Measurements from ENCODE around the gene HBG2. TPM values are rescaled to one million over a fixed set of nuclear protein-coding genes. Genes with fewer than 3 reads are reported as not detected.

Gene HBG2
- total and polyA plus RNA-seq, 10 of the 15 experiments (the other 5 are each of a cell fraction or from before 2014, with no cell fraction given) = 1.1 to 8.3 (median 2.9) TPM; not detected in 5

GRCh38 chr11:5231111-5231510, 23.5 kb downstream of the HBG2 start:
- 76% methylated on average over 2 of the region's 2 CpGs for WGBS (ENCODE audit: insufficient coverage, insufficient replicate concordance, low lambda C conversion rate, missing lambda C conversion rate)
- no peaks in the 10 kb centered on the region; the same call in 1 of the 2 replicates for H3K4me1 ChIP-seq (ENCODE audit: control insufficient read depth, insufficient read depth, low read length)
- no peak overlapping the region for H2AFZ ChIP-seq (ENCODE audit: control insufficient read depth, low read depth, low read length)
- intact Hi-C loops (cut with micrococcal nuclease; ENCODE audit: unreplicated experiment) = no loop called here
- ATAC-seq (no peak), FAIRE-seq (no peak), DNase-seq (ENCODE audit: low read depth, low spot score) (no peak)
- TF ChIP-seq USF2 (IDR thresholded peaks at IDR 0.05; ENCODE audit: borderline replicate concordance, low read depth, low read length) (no peak), CREB1 (IDR thresholded peaks at IDR 0.05; ENCODE audit: low read depth) (no peak), WRNIP1 (IDR thresholded peaks at IDR 0.05; ENCODE audit: borderline replicate concordance, low read depth, low read length) (no peak), SUPT20H (IDR thresholded peaks at IDR 0.05; ENCODE audit: borderline replicate concordance, control insufficient read depth, low read depth, low read length) (no peak), MTA3 (IDR thresholded peaks at IDR 0.05; ENCODE audit: borderline replicate concordance, low read length) (no peak)
- H4K20me1 ChIP-seq (ENCODE audit: control insufficient read depth, insufficient read depth) = no peaks in the 10 kb centered on the region
- CTCF ChIA-PET = no interaction called here
- H3K9ac ChIP-seq (ENCODE audit: control insufficient read depth, insufficient read depth, low read length) = no peak overlapping the region
- no peak overlapping the region for H3K4me2 ChIP-seq (ENCODE audit: control insufficient read depth, insufficient read depth)
- no peaks in the 10 kb centered on the region for H3K27me3 ChIP-seq (replicated peaks in 1 of 2; ENCODE audit: control insufficient read depth in 2 of 2, insufficient read depth in 2 of 2, low read length in 1 of 2)
- in situ Hi-C loops (cut with MboI) = no loop called here
- POLR2A ChIA-PET = no interaction called here
- no peaks in the 10 kb centered on the region for H3K9me3 ChIP-seq (replicated peaks; ENCODE audit: control insufficient read depth, insufficient read depth, low read length)
- SMC1A ChIA-PET (ENCODE audit: uncharacterized antibody, unreplicated experiment) = no interaction called here
- BruUV-seq (replicated peaks) = no TSS peak
- RAD21 ChIA-PET (ENCODE audit: unreplicated experiment) = no interaction called here
- no peaks in the 10 kb centered on the region for H3K36me3 ChIP-seq (ENCODE audit: control insufficient read depth in 2 of 2, insufficient read depth in 2 of 2, low read length in 1 of 2)
- no peak overlapping the region for H3K4me3 ChIP-seq
- H3K27ac ChIP-seq (ENCODE audit: control insufficient read depth, insufficient read depth) = no peak overlapping the region
- H3K79me2 ChIP-seq (ENCODE audit: control insufficient read depth, insufficient read depth, low read length) = no peaks in the 10 kb centered on the region

GRCh38 chr11:5230266-5230665, 24.3 kb downstream of the HBG2 start:
- BruUV-seq (replicated peaks) = no TSS peak
- POLR2A ChIA-PET = no interaction called here
- H3K4me3 ChIP-seq = no peak overlapping the region
- H3K27ac ChIP-seq (ENCODE audit: control insufficient read depth, insufficient read depth) = no peak overlapping the region
- FAIRE-seq (no peak), ATAC-seq (no peak), DNase-seq (ENCODE audit: low read depth, low spot score) (no peak)
- SMC1A ChIA-PET (ENCODE audit: uncharacterized antibody, unreplicated experiment) = no interaction called here
- H3K27me3 ChIP-seq (replicated peaks in 1 of 2; ENCODE audit: control insufficient read depth in 2 of 2, insufficient read depth in 2 of 2, low read length in 1 of 2) = no peaks in the 10 kb centered on the region
- H3K9ac ChIP-seq (ENCODE audit: control insufficient read depth, insufficient read depth, low read length) = no peak overlapping the region
- no peak overlapping the region for H2AFZ ChIP-seq (ENCODE audit: control insufficient read depth, low read depth, low read length)
- H4K20me1 ChIP-seq (ENCODE audit: control insufficient read depth, insufficient read depth) = no peaks in the 10 kb centered on the region
- H3K79me2 ChIP-seq (ENCODE audit: control insufficient read depth, insufficient read depth, low read length) = no peaks in the 10 kb centered on the region
- WGBS (ENCODE audit: insufficient coverage, insufficient replicate concordance, low lambda C conversion rate, missing lambda C conversion rate) = 89% methylated on average over 1 of the region's 1 CpG
- CTCF ChIA-PET = no interaction called here
- in situ Hi-C loops (cut with MboI) = no loop called here
- H3K9me3 ChIP-seq (replicated peaks; ENCODE audit: control insufficient read depth, insufficient read depth, low read length) = no peaks in the 10 kb centered on the region
- RAD21 ChIA-PET (ENCODE audit: unreplicated experiment) = no interaction called here
- H3K4me1 ChIP-seq (ENCODE audit: control insufficient read depth, insufficient read depth, low read length) = no peaks in the 10 kb centered on the region; the same call in 1 of the 2 replicates
- H3K4me2 ChIP-seq (ENCODE audit: control insufficient read depth, insufficient read depth) = no peak overlapping the region
- intact Hi-C loops (cut with micrococcal nuclease; ENCODE audit: unreplicated experiment) = no loop called here
- no peaks in the 10 kb centered on the region for H3K36me3 ChIP-seq (ENCODE audit: control insufficient read depth in 2 of 2, insufficient read depth in 2 of 2, low read length in 1 of 2)
- TF ChIP-seq MTA2 (IDR thresholded peaks at IDR 0.05; ENCODE audit: low read depth) (no peak), ZNF384 (IDR thresholded peaks at IDR 0.05; ENCODE audit: borderline replicate concordance, low read depth, low read length) (no peak), BHLHE40 (IDR thresholded peaks at IDR 0.05; ENCODE audit: borderline replicate concordance in 1 of 2, low read depth in 2 of 2, low read length in 1 of 2) (no peak), EZH2 (IDR thresholded peaks at IDR 0.05; ENCODE audit: borderline replicate concordance, control insufficient read depth, low read depth, low read length) (no peak)
- TF ChIP-seq, protein P1, sequence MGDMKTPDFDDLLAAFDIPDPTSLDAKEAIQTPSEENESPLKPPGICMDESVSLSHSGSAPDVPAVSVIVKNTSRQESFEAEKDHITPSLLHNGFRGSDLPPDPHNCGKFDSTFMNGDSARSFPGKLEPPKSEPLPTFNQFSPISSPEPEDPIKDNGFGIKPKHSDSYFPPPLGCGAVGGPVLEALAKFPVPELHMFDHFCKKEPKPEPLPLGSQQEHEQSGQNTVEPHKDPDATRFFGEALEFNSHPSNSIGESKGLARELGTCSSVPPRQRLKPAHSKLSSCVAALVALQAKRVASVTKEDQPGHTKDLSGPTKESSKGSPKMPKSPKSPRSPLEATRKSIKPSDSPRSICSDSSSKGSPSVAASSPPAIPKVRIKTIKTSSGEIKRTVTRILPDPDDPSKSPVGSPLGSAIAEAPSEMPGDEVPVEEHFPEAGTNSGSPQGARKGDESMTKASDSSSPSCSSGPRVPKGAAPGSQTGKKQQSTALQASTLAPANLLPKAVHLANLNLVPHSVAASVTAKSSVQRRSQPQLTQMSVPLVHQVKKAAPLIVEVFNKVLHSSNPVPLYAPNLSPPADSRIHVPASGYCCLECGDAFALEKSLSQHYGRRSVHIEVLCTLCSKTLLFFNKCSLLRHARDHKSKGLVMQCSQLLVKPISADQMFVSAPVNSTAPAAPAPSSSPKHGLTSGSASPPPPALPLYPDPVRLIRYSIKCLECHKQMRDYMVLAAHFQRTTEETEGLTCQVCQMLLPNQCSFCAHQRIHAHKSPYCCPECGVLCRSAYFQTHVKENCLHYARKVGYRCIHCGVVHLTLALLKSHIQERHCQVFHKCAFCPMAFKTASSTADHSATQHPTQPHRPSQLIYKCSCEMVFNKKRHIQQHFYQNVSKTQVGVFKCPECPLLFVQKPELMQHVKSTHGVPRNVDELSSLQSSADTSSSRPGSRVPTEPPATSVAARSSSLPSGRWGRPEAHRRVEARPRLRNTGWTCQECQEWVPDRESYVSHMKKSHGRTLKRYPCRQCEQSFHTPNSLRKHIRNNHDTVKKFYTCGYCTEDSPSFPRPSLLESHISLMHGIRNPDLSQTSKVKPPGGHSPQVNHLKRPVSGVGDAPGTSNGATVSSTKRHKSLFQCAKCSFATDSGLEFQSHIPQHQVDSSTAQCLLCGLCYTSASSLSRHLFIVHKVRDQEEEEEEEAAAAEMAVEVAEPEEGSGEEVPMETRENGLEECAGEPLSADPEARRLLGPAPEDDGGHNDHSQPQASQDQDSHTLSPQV (IDR thresholded peaks at IDR 0.05) = no peak

Data from GM12878 (cell line).